Bronchial epithelial cell (primary cell): ENCODE results near the gene SLC5A6. TPM values are rescaled to one million over a fixed set of nuclear protein-coding genes. Genes with fewer than 3 reads are reported as not detected.

Experiments used
- DNase-seq: peaks from one replicate; pipeline ENCODE4 v3.0.0-alpha.2; 2010; ENCODE audit warnings: low read depth
- FAIRE-seq: peaks from 2 replicates; lab custom pipeline; 2011; peaks lifted over from hg19 to GRCh38; lab: Jason Lieb, UNC
- H3K27me3 ChIP-seq: 2 replicates; pipeline ENCODE4 v1.5.1; 2011; ENCODE audit warnings: low read length; ENCODE audit not compliant: control insufficient read depth, insufficient read depth
- H3K36me3 ChIP-seq: 2 replicates; pipeline ENCODE4 v1.5.1; 2011; ENCODE audit warnings: low read length; ENCODE audit not compliant: control insufficient read depth, insufficient read depth
- H3K4me3 ChIP-seq: 2 replicates; pipeline ENCODE4 v1.5.1; 2011; ENCODE audit warnings: mild to moderate bottlenecking, low read depth, low read length, control low read depth
- total RNA-seq: library from RNA; depleted of rRNA; stranded (reverse); fragments of >200 nt; gene quantifications from 2 replicates; pipeline ENCODE4 v1.2.1, GENCODE V29; 2014
- TF ChIP-seq, protein P1 (sequence below): IDR thresholded peaks from 2 replicates; pipeline ENCODE4 v1.5.1; 2011; ENCODE audit warnings: mild to moderate bottlenecking, moderate library complexity, low read length, control low read depth, inconsistent platforms; ENCODE audit not compliant: insufficient read depth, severe bottlenecking

Gene SLC5A6
- total RNA-seq, 1 donor from 2014 or later: 21.1 TPM

DNA sequence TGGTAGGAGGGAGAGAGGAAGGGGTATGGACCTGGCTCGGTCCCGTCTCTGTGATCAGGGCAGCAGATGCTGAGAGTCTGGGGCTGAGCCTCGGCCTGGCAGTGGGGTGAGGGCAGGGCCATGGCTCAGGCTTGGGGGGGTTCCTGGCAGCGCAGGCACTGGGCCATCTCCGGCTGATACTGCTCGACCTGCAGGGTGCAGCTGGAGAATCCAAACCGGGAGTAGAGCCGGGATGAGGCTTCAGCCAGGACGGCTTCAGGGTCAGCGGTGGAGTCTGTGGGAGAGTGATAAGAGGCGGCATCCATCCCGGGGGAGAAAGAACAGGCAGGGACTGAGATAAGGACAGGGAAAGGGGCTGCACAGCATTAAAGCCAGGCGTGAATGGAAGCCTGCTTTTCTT is 43.1 kb upstream of the SLC5A6 start:
- TF ChIP-seq, protein P1, sequence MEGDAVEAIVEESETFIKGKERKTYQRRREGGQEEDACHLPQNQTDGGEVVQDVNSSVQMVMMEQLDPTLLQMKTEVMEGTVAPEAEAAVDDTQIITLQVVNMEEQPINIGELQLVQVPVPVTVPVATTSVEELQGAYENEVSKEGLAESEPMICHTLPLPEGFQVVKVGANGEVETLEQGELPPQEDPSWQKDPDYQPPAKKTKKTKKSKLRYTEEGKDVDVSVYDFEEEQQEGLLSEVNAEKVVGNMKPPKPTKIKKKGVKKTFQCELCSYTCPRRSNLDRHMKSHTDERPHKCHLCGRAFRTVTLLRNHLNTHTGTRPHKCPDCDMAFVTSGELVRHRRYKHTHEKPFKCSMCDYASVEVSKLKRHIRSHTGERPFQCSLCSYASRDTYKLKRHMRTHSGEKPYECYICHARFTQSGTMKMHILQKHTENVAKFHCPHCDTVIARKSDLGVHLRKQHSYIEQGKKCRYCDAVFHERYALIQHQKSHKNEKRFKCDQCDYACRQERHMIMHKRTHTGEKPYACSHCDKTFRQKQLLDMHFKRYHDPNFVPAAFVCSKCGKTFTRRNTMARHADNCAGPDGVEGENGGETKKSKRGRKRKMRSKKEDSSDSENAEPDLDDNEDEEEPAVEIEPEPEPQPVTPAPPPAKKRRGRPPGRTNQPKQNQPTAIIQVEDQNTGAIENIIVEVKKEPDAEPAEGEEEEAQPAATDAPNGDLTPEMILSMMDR: no peak
- FAIRE-seq (no peak), DNase-seq (no peak)
- no peak overlapping the region for H3K4me3 ChIP-seq
- H3K27me3 ChIP-seq: peaks cover 10% of the 10 kb centered on the region
- H3K36me3 ChIP-seq: no peaks in the 10 kb centered on the region

DNA sequence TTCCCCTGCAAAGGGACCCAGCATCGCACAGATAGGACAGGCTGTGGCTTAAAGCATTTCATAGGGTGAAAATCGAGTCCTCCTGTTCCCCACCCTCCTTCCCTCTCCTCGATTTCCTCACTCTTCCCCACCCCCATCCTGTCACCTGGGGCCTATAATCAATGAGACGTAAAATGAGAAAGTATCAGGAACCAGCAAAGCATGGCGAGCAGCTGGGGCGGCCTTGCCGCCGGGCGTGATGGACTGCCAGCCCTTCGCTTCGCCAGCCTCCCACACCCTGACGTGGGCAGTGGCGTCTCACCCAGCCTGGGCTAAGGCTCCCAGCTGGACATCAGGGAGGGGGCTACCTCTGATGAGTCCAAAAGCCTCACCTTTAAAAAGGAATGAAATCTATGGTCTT is 39.7 kb upstream of the SLC5A6 start:
- Histone ChIP-seq H3K36me3 (no peaks in the 10 kb centered on the region), H3K27me3 (peaks cover 3% of the 10 kb centered on the region), H3K4me3 (no peak overlapping the region)
- TF ChIP-seq, protein P1: no peak
- FAIRE-seq (no peak), DNase-seq (no peak)

DNA sequence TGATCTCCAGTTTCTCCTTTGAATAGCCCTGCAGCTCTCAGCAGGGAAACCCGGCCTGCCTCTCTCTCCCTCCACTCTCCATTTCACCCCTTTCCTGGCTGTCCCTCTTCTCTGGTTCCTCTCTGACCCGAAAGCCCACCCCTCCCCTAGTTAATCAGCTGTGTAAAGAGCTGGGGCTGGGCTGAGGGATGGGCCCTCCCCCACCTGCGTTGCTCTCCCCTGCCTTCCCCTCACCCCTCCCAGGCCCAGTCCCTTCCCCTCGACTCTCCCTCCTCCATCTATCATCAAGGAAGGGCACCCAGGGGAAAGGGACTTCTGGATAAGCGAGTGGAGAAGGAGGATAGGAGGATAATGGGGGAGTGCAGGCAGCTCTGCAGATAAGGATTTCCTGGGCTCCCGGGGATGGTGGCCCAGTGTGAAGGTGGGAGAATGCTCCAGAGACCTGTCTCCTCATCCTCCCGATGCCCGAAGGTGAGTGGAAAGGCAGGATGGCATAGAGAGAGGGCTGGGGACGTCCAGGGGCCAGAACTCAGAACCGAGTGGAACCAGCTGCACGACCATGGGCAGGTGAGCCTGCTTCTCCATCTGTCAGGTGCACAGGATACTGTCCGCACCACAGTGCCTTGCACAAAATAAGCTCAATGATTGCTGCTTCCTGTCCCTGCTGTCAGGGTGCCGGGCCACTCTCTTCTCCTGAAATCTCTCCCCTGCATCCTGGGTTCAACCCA is 38.7 kb upstream of the SLC5A6 start:
- peaks cover 3% of the 10 kb centered on the region for H3K27me3 ChIP-seq
- FAIRE-seq: no peak
- DNase-seq: no peak
- H3K36me3 ChIP-seq: no peaks in the 10 kb centered on the region
- TF ChIP-seq, protein P1: no peak
- no peak overlapping the region for H3K4me3 ChIP-seq

DNA sequence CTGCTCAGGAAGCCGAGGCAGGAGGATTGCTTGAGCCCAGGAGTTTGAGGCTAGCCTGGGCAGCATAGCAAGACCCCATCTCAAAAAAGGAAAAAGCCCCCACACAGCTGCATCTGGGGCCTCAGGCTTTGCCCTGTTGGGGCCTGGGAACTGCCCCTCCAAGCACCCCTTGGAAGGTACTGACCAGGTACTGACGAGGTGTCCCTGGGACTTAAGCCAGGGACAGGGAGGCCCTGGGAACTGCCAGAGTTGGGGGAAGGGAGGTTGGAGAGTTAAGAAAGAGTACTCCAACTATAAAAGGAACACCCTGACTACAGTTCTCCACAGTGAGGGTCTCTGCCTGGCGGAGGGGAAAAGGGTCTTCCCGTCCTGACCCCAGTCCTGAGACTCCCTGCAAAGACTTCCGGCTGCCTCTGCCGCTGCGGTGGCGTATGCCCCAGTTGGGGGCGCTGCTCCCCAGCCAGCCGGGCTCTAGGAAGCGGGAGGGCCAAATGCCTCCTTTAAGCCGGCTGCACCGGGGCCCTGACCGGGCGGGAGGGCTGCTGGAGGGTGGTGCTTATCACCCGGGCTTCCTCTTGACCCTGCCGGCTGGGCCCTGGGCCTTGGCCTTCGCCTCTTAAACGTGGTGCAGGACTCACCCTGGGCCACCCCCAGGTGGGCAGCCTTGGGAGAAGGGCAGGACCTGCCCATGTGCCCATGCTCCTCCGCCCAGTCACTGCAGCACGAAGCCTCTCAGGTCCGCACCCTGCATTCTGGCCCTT is 38.0 kb upstream of the SLC5A6 start:
- TF ChIP-seq, protein P1: peak; percentile 82
- H3K4me3 ChIP-seq: no peak overlapping the region
- peaks cover 3% of the 10 kb centered on the region for H3K27me3 ChIP-seq
- FAIRE-seq (no peak), DNase-seq (peak; percentile 27)
- H3K36me3 ChIP-seq: no peaks in the 10 kb centered on the region

DNA sequence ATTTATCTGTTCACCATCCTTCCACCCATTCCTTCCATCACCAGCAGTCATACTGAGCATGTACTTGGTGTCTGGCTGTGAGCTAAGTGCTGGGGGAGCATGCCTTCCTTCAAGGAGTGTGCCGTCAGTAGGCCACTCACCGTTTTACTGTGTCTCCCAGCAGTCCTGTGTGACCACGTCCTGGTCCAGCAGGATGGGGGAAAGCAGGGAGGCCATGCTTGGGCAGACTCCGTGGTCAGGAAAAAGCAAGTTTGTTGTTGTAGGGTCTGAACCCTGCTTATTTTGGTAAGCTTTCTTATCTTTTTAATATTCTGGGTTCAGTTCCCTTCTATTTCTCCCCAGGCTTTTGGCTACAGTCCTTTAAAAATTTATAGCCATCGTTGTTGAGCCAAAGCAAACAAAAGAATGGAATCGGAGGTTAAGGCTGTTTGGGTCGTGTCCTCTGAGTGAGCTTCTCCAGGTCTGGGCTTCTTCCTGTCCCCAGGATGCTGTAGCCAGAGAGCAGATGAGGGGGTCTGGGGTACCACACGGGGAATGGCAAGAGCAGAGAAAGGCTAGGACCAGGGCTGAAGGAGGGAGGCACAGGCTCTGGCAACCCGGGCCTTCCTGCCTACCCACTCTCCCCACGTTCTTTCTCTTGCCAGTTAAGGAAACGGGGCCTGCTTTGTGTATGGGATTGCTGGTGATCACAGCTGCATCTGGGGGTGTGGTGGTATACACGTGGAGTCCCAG is 37.3 kb upstream of the SLC5A6 start:
- DNase-seq (no peak), FAIRE-seq (no peak)
- H3K36me3 ChIP-seq: no peaks in the 10 kb centered on the region
- no peak overlapping the region for H3K4me3 ChIP-seq
- TF ChIP-seq, protein P1: no peak
- H3K27me3 ChIP-seq: peaks cover 2% of the 10 kb centered on the region
